Naive B cell (primary cell): Measurements from ENCODE around the gene SPTB. TPM values are rescaled to one million over a fixed set of nuclear protein-coding genes. Genes with fewer than 3 reads are reported as not detected.

Experiments used
- ATAC-seq, 2 donors: fragments of 150-1000 bp; cut with Tn5 transposase; 2 replicates each; pipeline ENCODE4 v1.10.0; 2021; ENCODE audit warnings: low read depth in 2 of 2, mild to moderate bottlenecking in 2 of 2, moderate library complexity in 2 of 2
- DNase-seq: peaks from one replicate; pipeline ENCODE4 v3.0.0; 2022
- H3K27ac Mint-ChIP-seq, 6 donors: one replicate each; pipeline ENCODE4 v1.8.0; 2020 to 2022; ENCODE audit warnings: mild to moderate bottlenecking in 6 of 6, mixed read lengths in 6 of 6, moderate library complexity in 5 of 6, inconsistent platforms in 2 of 6
- H3K27me3 Mint-ChIP-seq, 3 donors: one replicate each; pipeline ENCODE4 v1.8.0; 2021 to 2022; ENCODE audit warnings: mixed read lengths in 3 of 3, mild to moderate bottlenecking in 1 of 3
- H3K36me3 Mint-ChIP-seq, 2 donors: one replicate each; pipeline ENCODE4 v1.8.0; 2020 to 2022; ENCODE audit warnings: mixed read lengths in 2 of 2, inconsistent platforms in 1 of 2, mild to moderate bottlenecking in 1 of 2
- H3K4me1 Mint-ChIP-seq, 3 donors: one replicate each; pipeline ENCODE4 v1.8.0; 2020 to 2022; ENCODE audit warnings: mixed read lengths in 3 of 3, inconsistent platforms in 1 of 3, mild to moderate bottlenecking in 1 of 3, moderate library complexity in 1 of 3
- H3K4me3 Mint-ChIP-seq, 8 donors: one replicate each; pipeline ENCODE4 v1.8.0; 2020 to 2022; ENCODE audit warnings: mild to moderate bottlenecking in 8 of 8, mixed read lengths in 8 of 8, moderate library complexity in 8 of 8, inconsistent platforms in 2 of 8
- H3K9me3 Mint-ChIP-seq, 7 donors: one replicate each; pipeline ENCODE4 v1.8.0; 2020 to 2022; ENCODE audit warnings: mixed read lengths in 7 of 7, mild to moderate bottlenecking in 5 of 7, inconsistent platforms in 2 of 7, moderate library complexity in 1 of 7
- polyA plus RNA-seq, 6 donors: library from polyadenylated mRNA; unstranded; fragments of 300-500 nt; fragmentation: Illumina TruSeq; gene quantifications; one replicate each; pipeline ENCODE4 v1.2.3, GENCODE V29; 2021; ENCODE audit warnings: low read depth in 6 of 6

Gene SPTB
- polyA plus RNA-seq, result under 1 TPM in 1 of 6 donors, not detected in 5; 0.16 TPM

DNA sequence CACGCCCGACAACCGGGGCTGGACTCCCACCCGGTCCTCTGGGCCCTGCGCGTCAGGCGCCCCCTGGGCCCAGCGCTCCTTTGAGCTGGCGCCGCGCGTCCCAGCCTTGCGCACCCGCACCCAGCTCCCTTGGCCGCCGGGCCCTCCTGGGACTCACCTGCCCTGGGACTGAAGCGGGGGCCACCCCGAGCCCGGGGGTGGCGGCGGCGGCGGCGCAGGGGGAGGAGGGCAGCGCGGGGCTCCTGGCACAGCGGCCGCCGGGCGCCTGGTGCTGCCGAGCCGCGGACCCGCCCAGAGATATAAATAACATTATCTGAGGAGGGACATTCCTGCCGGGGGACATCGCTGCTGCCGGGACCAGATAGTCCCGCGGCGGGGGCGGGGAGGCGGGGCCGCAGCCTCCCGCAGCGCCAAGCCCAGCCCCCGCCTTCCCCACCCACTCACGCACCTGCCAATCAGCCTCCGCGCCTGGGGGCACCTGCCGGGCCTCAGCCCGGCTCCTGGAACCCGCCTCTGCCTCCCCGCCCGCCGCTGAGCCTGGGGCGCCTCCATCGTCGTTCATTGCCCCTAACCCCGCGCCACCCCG lies at the start of gene SPTB:
SPTB (minus strand) TSS at position 273 of the 586 bp plus-strand sequence. CDS start 56,813 bp downstream, outside the sequence.
- H3K36me3 Mint-ChIP-seq, result peaks cover 0 to 8% of the 10 kb centered on the region in 2 donors
- H3K4me3 Mint-ChIP-seq, result peak within 1 kb of the TSS; percentile 79 to 93 (median 88)
- ATAC-seq (peak; percentile 76 to 77), DNase-seq (peak; percentile 42)
- no peaks in the 10 kb centered on the region for H3K9me3 Mint-ChIP-seq
- no peak within 1 kb of the TSS for H3K27ac Mint-ChIP-seq
- H3K27me3 Mint-ChIP-seq, result peaks cover 51 to 61% (median 58%) of the 10 kb centered on the region in 3 donors
- H3K4me1 Mint-ChIP-seq, result peaks cover 0 to 14% (median 8%) of the 10 kb centered on the region in 3 donors

DNA sequence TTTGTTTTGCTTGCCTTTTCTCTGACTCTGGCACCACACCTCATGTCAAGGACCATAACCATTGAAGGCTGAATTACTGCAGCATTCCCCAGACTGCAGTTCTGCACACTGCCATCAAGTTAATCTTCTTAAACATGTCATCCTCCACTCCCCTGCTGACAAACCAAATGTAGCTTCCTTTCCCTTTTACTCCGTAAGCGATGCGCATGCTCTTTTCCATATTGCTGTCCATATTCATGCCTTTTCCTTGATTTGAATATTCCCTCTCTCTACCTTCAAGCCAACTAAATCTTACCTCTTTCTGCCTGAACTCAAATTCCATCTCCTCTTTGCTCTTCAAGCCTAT lies 49.3 kb upstream of the SPTB start:
- ATAC-seq (no peak), DNase-seq (no peak)
- Mint-ChIP-seq H3K36me3 (peaks cover 1 to 10% of the 10 kb centered on the region in 2 donors), H3K4me3 (no peak overlapping the region), H3K27ac (no peak overlapping the region), H3K27me3 (no peaks in the 10 kb centered on the region), H3K9me3 (no peaks in the 10 kb centered on the region), H3K4me1 (peaks cover 12 to 18% (median 17%) of the 10 kb centered on the region in 3 donors)

GRCh38 chr14:64928239-64929013 lies 48.7 kb upstream of the SPTB start:
- H3K4me1 Mint-ChIP-seq, result peaks cover 12 to 22% (median 21%) of the 10 kb centered on the region in 3 donors

GRCh38 chr14:64927031-64927430 lies 47.3 kb upstream of the SPTB start:
- no peak for ATAC-seq
- Mint-ChIP-seq H3K27ac (peak overlapping the region in 2 of 6 donors; percentile 64 to 66), H3K4me3 (no peak overlapping the region)

More at GRCh38 chr14:64928239-64929013, 48.7 kb upstream of the SPTB start:
- ATAC-seq (peak in 1 of 2 donors; percentile 51), DNase-seq (no peak)
- H3K27ac Mint-ChIP-seq, result no peak overlapping the region
- no peaks in the 10 kb centered on the region for H3K27me3 Mint-ChIP-seq
- H3K4me3 Mint-ChIP-seq, result no peak overlapping the region
- no peaks in the 10 kb centered on the region for H3K9me3 Mint-ChIP-seq
- H3K36me3 Mint-ChIP-seq, result peaks cover 0 to 10% of the 10 kb centered on the region in 2 donors

GRCh38 chr14:64926398-64926995 lies 46.8 kb upstream of the SPTB start:
- H3K27me3 Mint-ChIP-seq, result no peaks in the 10 kb centered on the region
- ATAC-seq (no peak), DNase-seq (no peak)
- peaks cover 0 to 4% of the 10 kb centered on the region in 2 donors for H3K36me3 Mint-ChIP-seq
- no peak overlapping the region for H3K4me3 Mint-ChIP-seq
- H3K4me1 Mint-ChIP-seq, result peaks cover 16 to 29% (median 27%) of the 10 kb centered on the region in 3 donors
- H3K9me3 Mint-ChIP-seq, result no peaks in the 10 kb centered on the region
- peak overlapping the region in 1 of 6 donors; percentile 64 for H3K27ac Mint-ChIP-seq

More at GRCh38 chr14:64927031-64927430, 47.3 kb upstream of the SPTB start:
- Mint-ChIP-seq H3K9me3 (no peaks in the 10 kb centered on the region), H3K36me3 (peaks cover 0 to 5% of the 10 kb centered on the region in 2 donors), H3K27me3 (no peaks in the 10 kb centered on the region), H3K4me1 (peaks cover 12 to 23% (median 22%) of the 10 kb centered on the region in 3 donors)
- no peak for DNase-seq

DNA sequence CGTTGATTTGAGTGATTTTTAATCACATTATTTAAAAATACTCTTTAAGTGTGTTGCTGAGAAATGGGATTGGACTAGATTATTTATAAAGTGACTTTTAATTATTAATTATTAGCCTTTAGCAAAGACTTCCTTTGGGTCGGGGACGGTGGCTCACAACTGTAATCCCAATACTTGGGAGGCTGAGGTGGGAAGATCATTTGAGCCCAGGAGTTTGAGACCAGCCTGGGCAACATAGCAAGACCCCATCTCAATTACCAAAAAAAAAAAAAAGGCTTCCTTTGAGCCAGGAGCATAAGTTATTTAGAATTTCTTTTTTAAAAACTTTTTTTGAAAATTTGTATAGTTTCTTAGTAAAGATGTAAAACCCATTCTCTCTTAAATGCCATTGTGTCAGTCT lies 43.3 kb upstream of the SPTB start:
- DNase-seq, result no peak
- ATAC-seq, result no peak
- peaks cover 19 to 46% (median 35%) of the 10 kb centered on the region in 3 donors for H3K4me1 Mint-ChIP-seq
- no peaks in the 10 kb centered on the region for H3K9me3 Mint-ChIP-seq
- peaks cover 0 to 4% of the 10 kb centered on the region in 2 donors for H3K36me3 Mint-ChIP-seq
- H3K27me3 Mint-ChIP-seq, result no peaks in the 10 kb centered on the region
- no peak overlapping the region for H3K4me3 Mint-ChIP-seq
- no peak overlapping the region for H3K27ac Mint-ChIP-seq

GRCh38 chr14:64920465-64920864 lies 40.8 kb upstream of the SPTB start:
- Mint-ChIP-seq H3K27ac (no peak overlapping the region), H3K9me3 (no peaks in the 10 kb centered on the region), H3K4me3 (peak overlapping the region in 1 of 8 donors; percentile 2), H3K27me3 (no peaks in the 10 kb centered on the region), H3K4me1 (peaks cover 31 to 54% (median 48%) of the 10 kb centered on the region in 3 donors), H3K36me3 (no peaks in the 10 kb centered on the region)
- ATAC-seq (no peak), DNase-seq (no peak)

DNA sequence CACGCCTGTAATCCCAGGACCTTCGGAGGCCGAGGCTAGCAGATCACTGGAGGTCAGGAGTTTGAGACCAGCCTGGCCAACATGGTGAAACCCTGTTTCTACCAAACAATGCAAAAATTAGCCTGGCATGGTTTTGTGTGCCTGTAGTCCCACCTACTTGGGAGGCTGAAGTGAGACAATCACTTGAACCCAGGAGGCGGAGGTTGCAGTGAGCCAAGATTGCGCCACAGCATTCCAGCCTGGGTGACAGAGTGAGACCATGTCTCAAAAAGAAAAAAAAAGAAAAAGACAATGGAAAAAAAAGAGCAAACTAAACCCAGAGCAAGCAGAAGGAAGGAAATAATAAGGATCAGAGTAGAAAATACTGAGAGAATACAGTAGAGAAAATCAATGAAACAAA lies 39.9 kb upstream of the SPTB start:
- no peak overlapping the region for H3K27ac Mint-ChIP-seq
- ATAC-seq (no peak), DNase-seq (no peak)
- H3K27me3 Mint-ChIP-seq, result no peaks in the 10 kb centered on the region
- peaks cover 38 to 59% (median 57%) of the 10 kb centered on the region in 3 donors for H3K4me1 Mint-ChIP-seq
- no peaks in the 10 kb centered on the region for H3K9me3 Mint-ChIP-seq
- H3K36me3 Mint-ChIP-seq, result no peaks in the 10 kb centered on the region
- H3K4me3 Mint-ChIP-seq, result peak overlapping the region in 1 of 8 donors; percentile 2

- H3K27me3 Mint-ChIP-seq, result no peaks in the 10 kb centered on the region
- H3K27ac Mint-ChIP-seq, result peak overlapping the region in 1 of 6 donors; percentile 34
- no peaks in the 10 kb centered on the region for H3K36me3 Mint-ChIP-seq
- H3K4me1 Mint-ChIP-seq, result peaks cover 37 to 60% (median 59%) of the 10 kb centered on the region in 3 donors
- DNase-seq (no peak), ATAC-seq (no peak)
- H3K4me3 Mint-ChIP-seq, result peak overlapping the region in 1 of 8 donors; percentile 2
- H3K9me3 Mint-ChIP-seq, result no peaks in the 10 kb centered on the region
These were observed 39.5 kb upstream of the SPTB start for GRCh38 chr14:64919215-64919614.

DNA sequence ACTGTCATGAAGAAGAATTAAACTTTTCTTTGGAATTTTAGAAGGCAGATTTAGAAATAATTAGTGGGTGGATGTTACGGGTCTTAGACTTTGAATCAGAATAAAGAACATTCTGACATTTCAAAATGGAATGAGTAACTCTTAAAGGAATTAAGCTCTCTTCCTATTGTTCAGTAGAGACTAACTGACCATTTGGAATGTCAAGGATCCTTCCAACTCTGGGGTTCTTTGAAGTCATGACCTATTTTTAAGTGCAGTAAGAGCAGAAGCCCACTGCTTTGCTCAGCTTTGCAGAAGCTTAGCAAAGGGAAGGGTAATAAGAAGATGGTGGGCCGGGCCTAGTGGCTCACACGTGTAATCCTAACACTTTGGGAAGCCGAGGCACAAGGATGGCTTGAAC lies 38.5 kb upstream of the SPTB start:
- DNase-seq (no peak), ATAC-seq (no peak)
- Mint-ChIP-seq H3K36me3 (no peaks in the 10 kb centered on the region), H3K27ac (peak overlapping the region in 2 of 6 donors; percentile 69 to 79), H3K4me3 (no peak overlapping the region), H3K9me3 (no peaks in the 10 kb centered on the region), H3K27me3 (no peaks in the 10 kb centered on the region), H3K4me1 (peaks cover 41 to 62% (median 59%) of the 10 kb centered on the region in 3 donors)

DNA sequence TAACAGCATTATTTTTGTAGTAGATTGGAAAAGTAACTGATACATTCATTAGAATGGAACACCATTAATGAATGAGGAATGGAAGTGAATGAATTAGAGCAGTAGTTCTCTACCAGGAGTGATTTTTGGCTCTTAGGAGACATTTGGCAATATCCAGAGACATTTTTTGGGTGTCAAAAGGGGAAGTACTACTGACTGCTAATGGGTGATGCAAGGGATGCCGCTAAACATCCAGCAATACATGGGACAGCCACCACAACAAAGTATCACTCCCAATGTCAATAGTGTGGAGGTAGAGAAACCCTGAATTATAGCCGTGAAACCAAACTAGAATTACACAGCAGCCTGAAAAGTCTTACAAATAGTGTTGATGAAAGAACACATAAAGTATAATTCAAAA lies 36.1 kb upstream of the SPTB start:
- H3K9me3 Mint-ChIP-seq, result no peaks in the 10 kb centered on the region
- ATAC-seq (no peak), DNase-seq (no peak)
- H3K4me3 Mint-ChIP-seq, result peak overlapping the region; percentile 90 to 98 (median 96)
- no peaks in the 10 kb centered on the region for H3K36me3 Mint-ChIP-seq
- peaks cover 35 to 54% (median 51%) of the 10 kb centered on the region in 3 donors for H3K4me1 Mint-ChIP-seq
- H3K27me3 Mint-ChIP-seq, result no peaks in the 10 kb centered on the region
- peak overlapping the region in 3 of 6 donors; percentile 97 to 99 (median 98) for H3K27ac Mint-ChIP-seq

DNA sequence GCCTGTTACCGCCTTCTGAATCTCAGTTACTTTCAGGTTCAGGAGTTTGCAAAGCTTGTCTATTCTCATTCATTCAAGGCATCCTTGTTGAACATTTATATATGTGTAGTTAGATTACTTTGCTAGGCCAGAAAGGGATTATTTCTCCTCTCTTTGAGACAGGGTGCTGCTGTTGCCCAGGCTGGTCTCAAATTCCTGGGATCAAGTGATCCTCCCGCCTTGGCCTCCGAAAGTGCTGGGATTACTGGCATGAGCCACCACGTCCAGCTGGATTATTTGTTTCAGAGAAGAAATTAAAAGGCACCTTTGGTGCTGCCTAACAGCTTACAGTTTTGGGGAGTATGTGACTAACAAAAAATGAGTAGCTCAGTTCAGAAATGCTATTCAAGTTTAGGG lies 35.3 kb upstream of the SPTB start:
- peaks cover 35 to 54% (median 43%) of the 10 kb centered on the region in 3 donors for H3K4me1 Mint-ChIP-seq
- peak overlapping the region; percentile 97 to 99 (median 98) for H3K27ac Mint-ChIP-seq
- H3K27me3 Mint-ChIP-seq, result peaks cover 0 to 5% (median 0%) of the 10 kb centered on the region in 3 donors
- peak overlapping the region; percentile 90 to 98 (median 96) for H3K4me3 Mint-ChIP-seq
- no peak for ATAC-seq
- H3K9me3 Mint-ChIP-seq, result no peaks in the 10 kb centered on the region
- H3K36me3 Mint-ChIP-seq, result no peaks in the 10 kb centered on the region
- no peak for DNase-seq

GRCh38 chr14:64914237-64915028 lies 34.7 kb upstream of the SPTB start, which contains the start of gene CHURC1:
TSS of gene CHURC1 (plus strand) at chr14:64914455. CDS start at chr14:64914496, 41 bp downstream.
- H3K4me3 Mint-ChIP-seq, result peak within 1 kb of the TSS; percentile 90 to 98 (median 96)

More at GRCh38 chr14:64914237-64915028, 34.7 kb upstream of the SPTB start, which contains the start of gene CHURC1:
- Mint-ChIP-seq H3K9me3 (no peaks in the 10 kb centered on the region), H3K36me3 (no peaks in the 10 kb centered on the region), H3K27me3 (peaks cover 0 to 6% (median 0%) of the 10 kb centered on the region in 3 donors), H3K4me1 (peaks cover 35 to 51% (median 38%) of the 10 kb centered on the region in 3 donors), H3K27ac (peak within 1 kb of the TSS; percentile 97 to 99 (median 98))
- ATAC-seq (peak; percentile 93 to 96), DNase-seq (peak; percentile 97)
